ENCODE results near the gene AIMP1.

Gene AIMP1

GRCh38 chr4:106340774-106341173 is 24.4 kb downstream of the AIMP1 start:
- Histone ChIP-seq H3K4me3 (ENCODE audit: insufficient read depth, low read depth, low read length, poor library complexity, severe bottlenecking) (no peak overlapping the region), H3K27ac (ENCODE audit: insufficient read depth, low read length, poor library complexity, severe bottlenecking) (no peak overlapping the region), H3K4me1 (ENCODE audit: control insufficient read depth, insufficient read depth, low read length, poor library complexity, severe bottlenecking) (no peaks in the 10 kb centered on the region), H3K9me3 (ENCODE audit: control insufficient read depth, low read length) (no peaks in the 10 kb centered on the region), H3K27me3 (replicated peaks; ENCODE audit: control insufficient read depth, insufficient read depth, low read length, poor library complexity, severe bottlenecking) (no peaks in the 10 kb centered on the region), H3K36me3 (ENCODE audit: control insufficient read depth, insufficient read depth, low read length) (peaks cover 42% of the 10 kb centered on the region)
- no peak for DNase-seq

DNA sequence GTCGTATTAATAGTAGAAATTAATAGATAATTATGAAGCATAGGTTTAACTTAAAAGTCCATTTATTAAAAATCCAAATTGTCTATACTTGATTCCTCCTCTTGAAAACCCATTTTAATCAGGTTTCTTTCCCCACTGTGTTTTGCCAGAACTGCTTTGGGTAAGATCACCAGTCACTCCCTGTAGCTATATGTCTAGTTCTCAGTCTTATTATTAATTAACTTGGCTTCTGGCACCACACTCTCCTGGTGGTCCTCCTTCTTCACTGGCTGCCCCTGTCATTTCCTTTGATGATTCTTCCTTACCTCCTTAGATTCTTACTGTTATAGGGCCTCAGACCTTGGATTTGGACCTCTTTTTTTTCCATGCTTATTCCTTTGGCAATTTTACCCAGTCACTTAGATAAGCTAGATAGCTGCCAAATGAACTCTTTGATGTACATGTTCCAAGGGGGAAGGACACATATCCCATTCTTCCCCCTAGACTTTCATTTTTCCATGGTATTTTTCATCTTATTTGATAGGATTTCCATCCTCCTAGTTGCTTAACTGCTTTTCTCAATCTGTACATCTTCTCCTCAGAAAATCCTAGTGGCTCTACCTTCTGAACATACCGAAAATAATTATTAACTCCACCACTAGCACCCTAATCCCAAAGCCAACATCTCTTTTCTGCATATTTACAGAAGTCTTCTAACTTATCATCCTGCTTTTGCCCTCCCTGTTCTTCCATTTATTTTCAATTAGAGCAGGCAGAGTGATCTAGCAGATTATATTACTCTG is 27.7 kb downstream of the AIMP1 start:
- Histone ChIP-seq H3K36me3 (ENCODE audit: control insufficient read depth, insufficient read depth, low read length) (peaks cover 24% of the 10 kb centered on the region), H3K4me1 (ENCODE audit: control insufficient read depth, insufficient read depth, low read length, poor library complexity, severe bottlenecking) (no peaks in the 10 kb centered on the region), H3K4me3 (ENCODE audit: insufficient read depth, low read depth, low read length, poor library complexity, severe bottlenecking) (no peak overlapping the region), H3K9me3 (ENCODE audit: control insufficient read depth, low read length) (no peaks in the 10 kb centered on the region), H3K27me3 (replicated peaks; ENCODE audit: control insufficient read depth, insufficient read depth, low read length, poor library complexity, severe bottlenecking) (no peaks in the 10 kb centered on the region), H3K27ac (ENCODE audit: insufficient read depth, low read length, poor library complexity, severe bottlenecking) (no peak overlapping the region)
- no peak for DNase-seq

GRCh38 chr4:106344647-106344970 is 28.3 kb downstream of the AIMP1 start:
- no peak overlapping the region for H3K4me3 ChIP-seq (ENCODE audit: insufficient read depth, low read depth, low read length, poor library complexity, severe bottlenecking)
- H3K27me3 ChIP-seq (replicated peaks; ENCODE audit: control insufficient read depth, insufficient read depth, low read length, poor library complexity, severe bottlenecking): no peaks in the 10 kb centered on the region
- no peak overlapping the region for H3K27ac ChIP-seq (ENCODE audit: insufficient read depth, low read length, poor library complexity, severe bottlenecking)
- DNase-seq: no peak
- H3K36me3 ChIP-seq (ENCODE audit: control insufficient read depth, insufficient read depth, low read length): peaks cover 29% of the 10 kb centered on the region
- H3K4me1 ChIP-seq (ENCODE audit: control insufficient read depth, insufficient read depth, low read length, poor library complexity, severe bottlenecking): no peaks in the 10 kb centered on the region
- H3K9me3 ChIP-seq (ENCODE audit: control insufficient read depth, low read length): no peaks in the 10 kb centered on the region

- H3K9me3 ChIP-seq (ENCODE audit: control insufficient read depth, low read length): no peaks in the 10 kb centered on the region
- no peaks in the 10 kb centered on the region for H3K4me1 ChIP-seq (ENCODE audit: control insufficient read depth, insufficient read depth, low read length, poor library complexity, severe bottlenecking)
- H3K36me3 ChIP-seq (ENCODE audit: control insufficient read depth, insufficient read depth, low read length): peaks cover 32% of the 10 kb centered on the region
- no peak for DNase-seq
- H3K4me3 ChIP-seq (ENCODE audit: insufficient read depth, low read depth, low read length, poor library complexity, severe bottlenecking): no peak overlapping the region
- no peak overlapping the region for H3K27ac ChIP-seq (ENCODE audit: insufficient read depth, low read length, poor library complexity, severe bottlenecking)
- H3K27me3 ChIP-seq (replicated peaks; ENCODE audit: control insufficient read depth, insufficient read depth, low read length, poor library complexity, severe bottlenecking): no peaks in the 10 kb centered on the region
Observed at GRCh38 chr4:106347167-106347566, 30.8 kb downstream of the AIMP1 start.

DNA sequence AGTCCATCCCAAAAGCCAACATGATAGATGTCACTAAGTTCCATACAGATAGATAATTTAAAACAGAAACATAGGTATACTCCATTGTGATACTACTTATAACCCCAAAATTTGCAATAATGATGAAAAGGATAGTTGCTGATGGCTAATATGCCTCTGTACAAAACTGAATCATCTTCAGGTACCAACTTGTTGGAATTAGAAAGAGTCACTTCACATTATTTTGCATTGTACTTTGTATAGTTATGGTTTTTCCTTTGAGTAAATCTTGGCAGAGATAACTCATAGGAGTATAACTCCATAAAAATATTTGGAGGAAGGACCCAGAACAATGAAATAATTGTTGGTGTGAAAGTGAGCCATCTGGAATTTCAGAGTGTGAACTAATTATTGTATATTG is 34.7 kb downstream of the AIMP1 start:
- no peak for DNase-seq
- Histone ChIP-seq H3K9me3 (ENCODE audit: control insufficient read depth, low read length) (no peaks in the 10 kb centered on the region), H3K36me3 (ENCODE audit: control insufficient read depth, insufficient read depth, low read length) (peaks cover 22% of the 10 kb centered on the region), H3K27ac (ENCODE audit: insufficient read depth, low read length, poor library complexity, severe bottlenecking) (no peak overlapping the region), H3K4me3 (ENCODE audit: insufficient read depth, low read depth, low read length, poor library complexity, severe bottlenecking) (no peak overlapping the region), H3K27me3 (replicated peaks; ENCODE audit: control insufficient read depth, insufficient read depth, low read length, poor library complexity, severe bottlenecking) (no peaks in the 10 kb centered on the region), H3K4me1 (ENCODE audit: control insufficient read depth, insufficient read depth, low read length, poor library complexity, severe bottlenecking) (no peaks in the 10 kb centered on the region)

DNA sequence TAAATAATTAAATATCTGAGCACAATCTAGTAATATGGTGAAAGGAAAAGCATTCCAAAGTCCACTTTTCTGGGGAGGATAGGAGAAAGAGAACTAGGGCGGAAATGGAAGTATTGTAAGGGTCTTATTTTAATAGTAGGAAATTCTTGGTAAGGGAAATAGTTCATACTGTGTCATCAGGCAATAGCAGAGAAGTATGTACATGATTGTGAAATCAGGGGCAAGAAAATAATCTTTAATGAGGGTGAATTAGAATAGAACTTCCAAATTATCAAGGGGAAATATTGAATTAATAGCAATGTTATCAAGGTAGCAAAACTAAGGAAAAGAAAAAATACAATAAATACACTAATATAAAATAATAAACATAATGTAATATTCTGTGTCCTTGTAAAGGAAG is 37.4 kb downstream of the AIMP1 start:
- no peak for DNase-seq
- H3K27ac ChIP-seq (ENCODE audit: insufficient read depth, low read length, poor library complexity, severe bottlenecking): no peak overlapping the region

GRCh38 chr4:106355193-106355592 is 38.8 kb downstream of the AIMP1 start:
- no peak for DNase-seq
- Histone ChIP-seq H3K27me3 (replicated peaks; ENCODE audit: control insufficient read depth, insufficient read depth, low read length, poor library complexity, severe bottlenecking) (no peaks in the 10 kb centered on the region), H3K27ac (ENCODE audit: insufficient read depth, low read length, poor library complexity, severe bottlenecking) (no peak overlapping the region), H3K4me1 (ENCODE audit: control insufficient read depth, insufficient read depth, low read length, poor library complexity, severe bottlenecking) (no peaks in the 10 kb centered on the region), H3K9me3 (ENCODE audit: control insufficient read depth, low read length) (no peaks in the 10 kb centered on the region), H3K36me3 (ENCODE audit: control insufficient read depth, insufficient read depth, low read length) (no peaks in the 10 kb centered on the region), H3K4me3 (ENCODE audit: insufficient read depth, low read depth, low read length, poor library complexity, severe bottlenecking) (no peak overlapping the region)

More for the DNA sequence above, 37.4 kb downstream of the AIMP1 start:
- H3K4me3 ChIP-seq (ENCODE audit: insufficient read depth, low read depth, low read length, poor library complexity, severe bottlenecking): no peak overlapping the region
- H3K27me3 ChIP-seq (replicated peaks; ENCODE audit: control insufficient read depth, insufficient read depth, low read length, poor library complexity, severe bottlenecking): no peaks in the 10 kb centered on the region
- H3K9me3 ChIP-seq (ENCODE audit: control insufficient read depth, low read length): no peaks in the 10 kb centered on the region
- H3K4me1 ChIP-seq (ENCODE audit: control insufficient read depth, insufficient read depth, low read length, poor library complexity, severe bottlenecking): no peaks in the 10 kb centered on the region
- peaks cover 8% of the 10 kb centered on the region for H3K36me3 ChIP-seq (ENCODE audit: control insufficient read depth, insufficient read depth, low read length)

- H3K4me1 ChIP-seq (ENCODE audit: control insufficient read depth, insufficient read depth, low read length, poor library complexity, severe bottlenecking): no peaks in the 10 kb centered on the region
- no peaks in the 10 kb centered on the region for H3K36me3 ChIP-seq (ENCODE audit: control insufficient read depth, insufficient read depth, low read length)
- no peaks in the 10 kb centered on the region for H3K9me3 ChIP-seq (ENCODE audit: control insufficient read depth, low read length)
- no peak overlapping the region for H3K27ac ChIP-seq (ENCODE audit: insufficient read depth, low read length, poor library complexity, severe bottlenecking)
- H3K4me3 ChIP-seq (ENCODE audit: insufficient read depth, low read depth, low read length, poor library complexity, severe bottlenecking): no peak overlapping the region
- H3K27me3 ChIP-seq (replicated peaks; ENCODE audit: control insufficient read depth, insufficient read depth, low read length, poor library complexity, severe bottlenecking): no peaks in the 10 kb centered on the region
- DNase-seq: no peak
Observed at GRCh38 chr4:106358899-106359298, 42.5 kb downstream of the AIMP1 start.

DNA sequence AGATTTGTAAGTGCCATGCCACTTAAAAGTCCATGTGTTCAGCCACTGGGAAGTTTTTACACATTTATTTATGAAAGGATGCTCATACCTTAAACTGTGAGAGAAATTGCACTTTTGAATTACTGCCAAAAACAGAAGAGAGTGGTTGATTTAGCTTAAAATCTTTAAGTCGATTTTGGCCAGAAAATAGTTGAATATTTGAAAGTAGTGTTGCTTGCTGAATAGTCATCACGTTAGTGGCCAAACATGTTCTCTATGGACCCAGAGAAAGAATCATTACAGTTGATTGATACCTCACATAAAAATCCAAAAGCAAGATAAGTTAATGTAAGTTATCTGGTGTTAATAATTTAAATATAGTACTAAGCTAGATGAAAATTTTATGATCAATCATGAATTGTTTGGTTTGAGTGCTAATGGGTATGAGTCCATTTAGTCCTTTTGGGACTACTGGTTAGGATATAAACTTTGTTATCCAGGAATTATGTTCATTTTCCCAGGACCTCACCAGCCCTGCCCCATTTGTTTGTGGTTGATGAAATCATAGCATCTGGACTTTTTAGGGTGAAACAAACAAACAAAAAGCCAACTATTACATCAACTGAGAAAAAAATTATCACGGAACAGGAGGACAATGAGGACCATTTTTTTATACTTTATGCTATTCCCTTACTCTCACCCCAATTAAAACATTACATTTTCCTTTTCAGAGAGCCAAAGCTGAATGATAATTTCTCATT is 45.9 kb downstream of the AIMP1 start:
- H3K9me3 ChIP-seq (ENCODE audit: control insufficient read depth, low read length): no peaks in the 10 kb centered on the region
- no peaks in the 10 kb centered on the region for H3K36me3 ChIP-seq (ENCODE audit: control insufficient read depth, insufficient read depth, low read length)
- no peak for DNase-seq
- H3K4me3 ChIP-seq (ENCODE audit: insufficient read depth, low read depth, low read length, poor library complexity, severe bottlenecking): no peak overlapping the region
- H3K27ac ChIP-seq (ENCODE audit: insufficient read depth, low read length, poor library complexity, severe bottlenecking): no peak overlapping the region
- H3K4me1 ChIP-seq (ENCODE audit: control insufficient read depth, insufficient read depth, low read length, poor library complexity, severe bottlenecking): no peaks in the 10 kb centered on the region
- H3K27me3 ChIP-seq (replicated peaks; ENCODE audit: control insufficient read depth, insufficient read depth, low read length, poor library complexity, severe bottlenecking): no peaks in the 10 kb centered on the region

DNA sequence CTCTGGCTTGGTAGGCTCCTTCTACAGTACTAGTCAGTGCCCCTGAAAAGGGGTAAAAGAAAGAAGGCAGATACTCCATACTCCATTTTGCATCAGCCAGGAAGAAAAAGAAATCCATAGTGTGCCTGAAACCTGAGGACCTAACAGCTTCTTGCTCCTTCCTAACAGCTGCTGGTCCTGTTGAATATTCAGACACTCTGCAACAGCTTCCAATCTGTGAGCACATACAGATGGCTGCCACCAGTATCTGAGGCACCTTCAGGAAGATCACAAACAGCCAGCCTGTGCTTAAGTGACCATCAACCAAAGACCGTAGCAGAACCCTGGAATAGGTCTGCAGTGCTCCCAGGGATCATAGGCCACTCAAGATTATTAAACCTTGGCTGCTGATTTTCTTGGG is 47.9 kb downstream of the AIMP1 start:
- H3K4me1 ChIP-seq (ENCODE audit: control insufficient read depth, insufficient read depth, low read length, poor library complexity, severe bottlenecking): no peaks in the 10 kb centered on the region
- H3K9me3 ChIP-seq (ENCODE audit: control insufficient read depth, low read length): no peaks in the 10 kb centered on the region
- DNase-seq: no peak
- no peaks in the 10 kb centered on the region for H3K27me3 ChIP-seq (replicated peaks; ENCODE audit: control insufficient read depth, insufficient read depth, low read length, poor library complexity, severe bottlenecking)
- no peaks in the 10 kb centered on the region for H3K36me3 ChIP-seq (ENCODE audit: control insufficient read depth, insufficient read depth, low read length)
- no peak overlapping the region for H3K27ac ChIP-seq (ENCODE audit: insufficient read depth, low read length, poor library complexity, severe bottlenecking)
- H3K4me3 ChIP-seq (ENCODE audit: insufficient read depth, low read depth, low read length, poor library complexity, severe bottlenecking): no peak overlapping the region
